GM12878 (cell line): ENCODE data around the gene ABCD4. TPM values are rescaled to one million over a fixed set of nuclear protein-coding genes. Genes with fewer than 3 reads are reported as not detected.

Experiments used
- ATAC-seq: fragments of 200-7000 bp; cut with Tn5 transposase; 3 replicates; pipeline ENCODE4 v1.9.1; 2020; ENCODE audit warnings: mild to moderate bottlenecking, moderate library complexity
- BruUV-seq: library from RNA; stranded (reverse); fragments of 400-500 nt; replicated peaks from 2 replicates; lab custom pipeline; 2021; lab: Mats Ljungman, UMichigan
- CTCF ChIA-PET: fragments of 300-600 bp; sonication (Branson Sonifier 250); formaldehyde crosslinking; extraction: SDS; loops from one replicate; lab custom pipeline; 2021; ENCODE audit warnings: inconsistent platforms; lab: Yijun Ruan, JAX
- POLR2A ChIA-PET: fragments of 350-600 bp; formaldehyde crosslinking; extraction: SDS; loops from one replicate; lab custom pipeline; 2021; ENCODE audit warnings: inconsistent platforms; lab: Charles Lee
- RAD21 ChIA-PET: fragments of 300-600 bp; sonication (Branson Sonifier 250); formaldehyde crosslinking; loops from one replicate; lab custom pipeline; 2023; ENCODE audit warnings: antibody characterized with exemption; ENCODE audit not compliant: unreplicated experiment; lab: Charles Lee
- SMC1A ChIA-PET: fragments of 300-600 bp; sonication (Branson Sonifier 250); formaldehyde crosslinking; loops from one replicate; lab custom pipeline; 2023; ENCODE audit not compliant: unreplicated experiment, uncharacterized antibody; lab: Charles Lee
- DNase-seq: peaks from one replicate; pipeline ENCODE4 v3.0.0-alpha.2; 2011; ENCODE audit warnings: low read depth, low spot score
- FAIRE-seq: peaks from 3 replicates; lab custom pipeline; 2011; peaks lifted over from hg19 to GRCh38; lab: Jason Lieb, UNC
- H2AFZ ChIP-seq: 2 replicates; pipeline ENCODE4 v1.6.0; 2011; ENCODE audit warnings: low read depth, low read length, control low read depth; ENCODE audit not compliant: control insufficient read depth
- H3K27ac ChIP-seq: 2 replicates; pipeline ENCODE4 v1.5.1; 2011; ENCODE audit warnings: control low read depth; ENCODE audit not compliant: control insufficient read depth, insufficient read depth
- H3K27me3 ChIP-seq, 2 experiments: replicated peaks in 1 of 2; 2 replicates each; pipeline versions ENCODE4 v1.6.0 to v1.6.1; 2011; ENCODE audit warnings: low read length in 1 of 2; ENCODE audit not compliant: control insufficient read depth in 2 of 2, insufficient read depth in 2 of 2
- H3K36me3 ChIP-seq, 2 experiments: 2 replicates each; pipeline ENCODE4 v1.5.1; 2011; ENCODE audit warnings: low read length in 1 of 2; ENCODE audit not compliant: control insufficient read depth in 2 of 2, insufficient read depth in 2 of 2
- H3K4me1 ChIP-seq: 2 replicates; pipeline ENCODE4 v1.6.1; 2011; ENCODE audit warnings: mild to moderate bottlenecking, low read length, moderate library complexity, mixed read lengths; ENCODE audit not compliant: control insufficient read depth, insufficient read depth
- H3K4me2 ChIP-seq: 2 replicates; pipeline ENCODE4 v1.6.0; 2011; ENCODE audit warnings: control low read depth; ENCODE audit not compliant: control insufficient read depth, insufficient read depth
- H3K4me3 ChIP-seq: fragments of 200-600 bp; sonication (generic); 2 replicates; pipeline ENCODE4 v1.5.1; 2016
- H3K79me2 ChIP-seq: 2 replicates; pipeline ENCODE4 v1.6.0; 2011; ENCODE audit warnings: low read length; ENCODE audit not compliant: control insufficient read depth, insufficient read depth
- H3K9ac ChIP-seq: 2 replicates; pipeline ENCODE4 v1.8.0; 2011; ENCODE audit warnings: low read length, control low read depth, mixed read lengths; ENCODE audit not compliant: control insufficient read depth, insufficient read depth
- H3K9me3 ChIP-seq: replicated peaks from 3 replicates; pipeline ENCODE4 v1.5.1; 2011; ENCODE audit warnings: mild to moderate bottlenecking, low read length; ENCODE audit not compliant: control insufficient read depth, insufficient read depth
- H4K20me1 ChIP-seq: 2 replicates; pipeline ENCODE4 v1.6.0; 2011; ENCODE audit not compliant: control insufficient read depth, insufficient read depth
- EGR1 ChIP-seq, 2 experiments: IDR thresholded peaks; 1 replicate in 1 of 2; 2 replicates in 1 of 2; pipeline ENCODE4 v1.6.1; 2011 to 2012; ENCODE audit warnings: low read depth in 2 of 2, low read length in 2 of 2, borderline replicate concordance in 1 of 2, mild to moderate bottlenecking in 1 of 2, moderate library complexity in 1 of 2
- ETV6 ChIP-seq, 2 experiments: fragments of 450-650 bp in 1 of 2; IDR thresholded peaks in 1 of 2; conservative IDR thresholded peaks in 1 of 2; 2 replicates each; pipeline ENCODE4 v1.6.1; 2014; ENCODE audit warnings: antibody characterized with exemption in 1 of 2, borderline replicate concordance in 1 of 2, low read depth in 1 of 2, mild to moderate bottlenecking in 1 of 2, moderate library complexity in 1 of 2
- RCOR1 ChIP-seq: conservative IDR thresholded peaks from 2 replicates; pipeline ENCODE4 v1.6.1; 2012; ENCODE audit warnings: low read depth, low read length, improper control_type of control experiment
- TAF1 ChIP-seq: IDR thresholded peaks from 2 replicates; pipeline ENCODE4 v1.6.1; 2011; ENCODE audit warnings: mild to moderate bottlenecking, low read depth, low read length, borderline replicate concordance
- WGBS: methylation state at CpG from one replicate; pipeline ENCODE4 v1.1.6; 2016; ENCODE audit warnings: low lambda C conversion rate; ENCODE audit not compliant: insufficient replicate concordance, insufficient coverage; ENCODE audit errors: missing lambda C conversion rate; 5-methylcytosine and 5-hydroxymethylcytosine counted together
- in situ Hi-C: fragments of 300-500 bp; cut with MboI; formaldehyde crosslinking; loops from 9 replicates; pipeline ENCODE4 v1.14.3; 2018; ENCODE audit warnings: mixed read lengths
- intact Hi-C: fragments of 100-400 bp; cut with micrococcal nuclease; formaldehyde crosslinking; loops from one replicate; pipeline ENCODE4 v1.14.2; 2022; ENCODE audit not compliant: unreplicated experiment
- polyA plus RNA-seq, 11 experiments: library from polyadenylated mRNA; depleted of rRNA in 4 of 11; unstranded in 6 of 11; stranded (reverse) in 5 of 11; fragments of >200 nt; fragmentation: Nextera tagmentation in 4 of 11; fragmentation: Illumina TruSeq in 1 of 11; extraction: Ambion mirVana in 4 of 11; extraction: Trizol in 1 of 11; gene quantifications; 1 replicate in 1 of 11; 2 replicates in 10 of 11; pipeline versions ENCODE4 v1.2.1 to v1.2.3, GENCODE V29; 2011 to 2016; ENCODE audit warnings: inconsistent platforms in 2 of 11, missing spikeins in 2 of 11, low read depth in 1 of 11
- total RNA-seq, 4 experiments: library from RNA; depleted of rRNA in 3 of 4; stranded (reverse); fragments of >200 nt in 3 of 4; fragmentation: Illumina TruSeq in 1 of 4; extraction: Trizol in 1 of 4; gene quantifications; 2 replicates each; pipeline versions ENCODE4 v1.2.1 to v1.2.3, GENCODE V29; 2013 to 2021
- TF ChIP-seq, protein P1 (sequence below): fragments of 150-350 bp; IDR thresholded peaks from 2 replicates; pipeline ENCODE4 v1.6.1; 2014; ENCODE audit warnings: mild to moderate bottlenecking, low read depth, low read length

The ABCD4 gene
- total and polyA plus RNA-seq, 10 of the 15 experiments (the other 5 are each of a cell fraction or from before 2014, with no cell fraction given), result 5.7 to 29.5 (median 23.4) TPM

GRCh38 chr14:74313601-74314000 is 10.9 kb upstream of the ABCD4 start:
- H3K27me3 ChIP-seq, result no peaks in the 10 kb centered on the region; a peak in 1 of 4 replicates
- intact Hi-C loops, result no loop called here
- WGBS, result 7% methylated on average over 5 of the region's 5 CpGs
- H3K4me1 ChIP-seq, result no peaks in the 10 kb centered on the region
- H2AFZ ChIP-seq, result no peak overlapping the region
- ATAC-seq (no peak), DNase-seq (no peak), FAIRE-seq (no peak)
- ChIA-PET POLR2A (no interaction called here), CTCF (interaction anchor here (0.7 to 1.0 kb wide), 2 partner anchors 10 to 12 kb away, joined by 3 to 8 read pairs; no protein-coding TSS in a partner anchor), RAD21 (no interaction called here), SMC1A (interaction anchor here (0.7 to 0.8 kb wide), 2 partner anchors 10 to 30 kb away, joined by 3 read pairs; no protein-coding TSS in a partner anchor)
- H3K4me3 ChIP-seq, result no peak overlapping the region
- H3K9me3 ChIP-seq, result no peaks in the 10 kb centered on the region
- in situ Hi-C loops, result no loop called here
- H3K4me2 ChIP-seq, result no peak overlapping the region
- H3K27ac ChIP-seq, result no peak overlapping the region
- no peak overlapping the region for H3K9ac ChIP-seq
- no TSS peak for BruUV-seq
- H3K79me2 ChIP-seq, result no peaks in the 10 kb centered on the region
- no peaks in the 10 kb centered on the region for H4K20me1 ChIP-seq
- H3K36me3 ChIP-seq, result no peaks in the 10 kb centered on the region
- TF ChIP-seq, protein P1, sequence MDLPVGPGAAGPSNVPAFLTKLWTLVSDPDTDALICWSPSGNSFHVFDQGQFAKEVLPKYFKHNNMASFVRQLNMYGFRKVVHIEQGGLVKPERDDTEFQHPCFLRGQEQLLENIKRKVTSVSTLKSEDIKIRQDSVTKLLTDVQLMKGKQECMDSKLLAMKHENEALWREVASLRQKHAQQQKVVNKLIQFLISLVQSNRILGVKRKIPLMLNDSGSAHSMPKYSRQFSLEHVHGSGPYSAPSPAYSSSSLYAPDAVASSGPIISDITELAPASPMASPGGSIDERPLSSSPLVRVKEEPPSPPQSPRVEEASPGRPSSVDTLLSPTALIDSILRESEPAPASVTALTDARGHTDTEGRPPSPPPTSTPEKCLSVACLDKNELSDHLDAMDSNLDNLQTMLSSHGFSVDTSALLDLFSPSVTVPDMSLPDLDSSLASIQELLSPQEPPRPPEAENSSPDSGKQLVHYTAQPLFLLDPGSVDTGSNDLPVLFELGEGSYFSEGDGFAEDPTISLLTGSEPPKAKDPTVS, result no peak
- TF ChIP-seq RCOR1, result no peak
- no peak for TF ChIP-seq TAF1
- TF ChIP-seq ETV6 (conservative IDR thresholded peaks at IDR 0.05 in 1 of 2, IDR thresholded peaks at IDR 0.05 in 1 of 2; ENCODE audit: borderline replicate concordance in 1 of 2, low read depth in 1 of 2), result no peak

- no peaks in the 10 kb centered on the region for H3K9me3 ChIP-seq
- in situ Hi-C loops, result no loop called here
- RAD21 ChIA-PET, result interaction anchor here (0.6 kb wide), 1 partner anchor 21 kb away, joined by 3 read pairs; no protein-coding TSS in a partner anchor
- intact Hi-C loops, result no loop called here
- DNase-seq, result no peak
- no peaks in the 10 kb centered on the region for H3K4me1 ChIP-seq
- no peak overlapping the region for H3K27ac ChIP-seq
- H3K79me2 ChIP-seq, result no peaks in the 10 kb centered on the region
- no peaks in the 10 kb centered on the region; a peak in 1 of 4 replicates for H3K27me3 ChIP-seq
- no peak for TF ChIP-seq EGR1 (IDR thresholded peaks at IDR 0.05; ENCODE audit: borderline replicate concordance in 1 of 2, low read depth in 2 of 2, low read length in 2 of 2)
- TF ChIP-seq, all 136 proteins: peak for 0
- ChIA-PET CTCF (interaction anchor here (0.6 to 1.6 kb wide), 3 partner anchors 13 to 216 kb away, joined by 3 to 4 read pairs (median 3); no protein-coding TSS in a partner anchor), SMC1A (no interaction called here), POLR2A (no interaction called here)
- Histone ChIP-seq H4K20me1 (no peaks in the 10 kb centered on the region), H2AFZ (no peak overlapping the region), H3K36me3 (no peaks in the 10 kb centered on the region), H3K9ac (no peak overlapping the region), H3K4me3 (no peak overlapping the region), H3K4me2 (no peak overlapping the region)
- no peak for FAIRE-seq
- no peak for ATAC-seq
- BruUV-seq, result no TSS peak
- WGBS, result 0% methylated on average over 2 of the region's 2 CpGs
These were observed 9.4 kb upstream of the ABCD4 start for GRCh38 chr14:74312161-74312560.
